Measurements from ENCODE around the gene PJA1.

The PJA1 gene

DNA sequence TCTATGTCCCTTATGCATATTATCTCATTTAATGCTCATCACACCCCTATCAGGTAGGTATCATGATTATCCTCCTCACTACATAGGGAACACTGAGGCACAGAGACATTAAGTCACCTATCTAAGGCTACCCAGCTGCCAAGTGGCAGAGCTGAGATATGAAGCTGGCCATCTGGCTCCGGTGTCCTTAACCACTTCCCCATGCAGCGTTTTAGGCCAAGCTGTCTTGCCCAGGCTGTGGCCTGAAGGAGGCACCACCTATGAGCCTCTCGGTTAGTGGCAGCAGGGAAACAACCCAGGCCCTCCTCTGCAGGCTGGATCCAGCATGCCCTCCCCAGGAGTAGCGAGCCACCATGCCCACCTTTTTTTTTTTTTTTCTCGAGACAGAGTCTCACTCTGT, 16.3 kb downstream of the PJA1 start:
- in situ Hi-C loops (cut with HindIII; ENCODE audit: low pct_ligation_motif_present, low pct_unique_long_range_greater_than_20kb, low sequenced_read_pairs) = no loop called here
- no peak for DNase-seq

- no peak for DNase-seq
- in situ Hi-C loops (cut with HindIII; ENCODE audit: low pct_ligation_motif_present, low pct_unique_long_range_greater_than_20kb, low sequenced_read_pairs) = no loop called here
Observed at GRCh38 chrX:69146739-69147138, 18.5 kb downstream of the PJA1 start.

DNA sequence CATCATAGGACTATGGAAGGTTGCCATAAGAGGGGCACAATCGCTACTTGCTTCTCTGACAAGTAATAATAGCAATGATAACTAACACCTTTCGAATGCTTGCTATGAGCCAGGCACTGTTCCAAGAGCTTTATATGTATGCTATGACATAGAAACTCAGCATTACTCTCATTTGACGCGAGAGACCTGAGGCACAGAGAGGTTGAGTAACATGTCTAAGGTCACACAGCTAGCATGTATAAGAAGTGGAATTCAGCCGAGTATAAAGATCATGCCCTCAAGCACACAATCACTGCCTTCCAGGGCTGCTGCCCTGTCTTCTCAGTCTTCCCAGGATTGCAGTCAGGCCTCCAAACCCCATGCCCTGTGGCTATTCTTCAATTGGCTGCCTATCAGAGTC, 19.5 kb downstream of the PJA1 start:
- no peak for DNase-seq
- in situ Hi-C loops (cut with HindIII; ENCODE audit: low pct_ligation_motif_present, low pct_unique_long_range_greater_than_20kb, low sequenced_read_pairs) = no loop called here

DNA sequence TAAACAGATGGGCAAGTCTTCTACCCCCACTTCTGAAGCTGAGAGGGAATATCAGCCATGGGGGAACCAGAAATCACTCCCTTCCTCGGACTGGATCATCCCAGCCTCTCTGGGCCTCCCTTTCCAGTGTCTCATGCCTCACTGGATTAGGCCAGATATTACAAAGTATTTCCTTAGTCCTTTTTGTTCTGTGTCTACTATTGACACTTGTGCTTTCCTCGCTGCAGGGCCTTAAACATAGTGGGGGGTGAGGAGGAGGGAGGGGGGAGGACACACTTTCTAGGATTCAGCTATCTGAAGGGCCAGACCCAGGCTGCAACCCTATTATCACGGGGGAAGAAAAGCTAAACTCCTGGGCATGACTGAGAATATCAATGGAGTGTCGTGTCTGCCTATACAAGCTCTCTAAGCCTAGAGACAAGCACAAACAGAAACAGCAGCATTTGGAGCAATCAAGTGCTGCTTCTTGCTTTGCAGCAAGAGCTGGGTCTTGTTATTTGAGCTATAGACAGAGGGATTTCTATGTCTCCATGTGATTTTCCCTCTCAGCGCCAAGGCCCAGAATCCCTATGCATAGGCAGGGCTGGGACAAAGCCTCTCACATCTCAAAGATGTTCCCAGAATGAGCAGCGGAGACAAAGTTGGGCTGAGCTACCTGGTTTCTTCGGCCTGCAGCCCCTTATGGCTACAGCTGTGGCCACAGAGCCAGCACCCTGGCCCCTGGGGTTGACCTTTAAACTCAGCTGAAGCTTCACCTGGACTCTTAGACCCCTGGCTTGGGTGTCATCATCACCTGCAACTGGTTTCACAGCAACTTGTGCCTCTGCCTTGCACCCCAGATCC, 20.2 kb downstream of the PJA1 start:
- in situ Hi-C loops (cut with HindIII; ENCODE audit: low pct_ligation_motif_present, low pct_unique_long_range_greater_than_20kb, low sequenced_read_pairs) = no loop called here
- no peak for DNase-seq

GRCh38 chrX:69143530-69143929, 21.7 kb downstream of the PJA1 start:
- in situ Hi-C loops (cut with HindIII; ENCODE audit: low pct_ligation_motif_present, low pct_unique_long_range_greater_than_20kb, low sequenced_read_pairs) = no loop called here
- DNase-seq = no peak

DNA sequence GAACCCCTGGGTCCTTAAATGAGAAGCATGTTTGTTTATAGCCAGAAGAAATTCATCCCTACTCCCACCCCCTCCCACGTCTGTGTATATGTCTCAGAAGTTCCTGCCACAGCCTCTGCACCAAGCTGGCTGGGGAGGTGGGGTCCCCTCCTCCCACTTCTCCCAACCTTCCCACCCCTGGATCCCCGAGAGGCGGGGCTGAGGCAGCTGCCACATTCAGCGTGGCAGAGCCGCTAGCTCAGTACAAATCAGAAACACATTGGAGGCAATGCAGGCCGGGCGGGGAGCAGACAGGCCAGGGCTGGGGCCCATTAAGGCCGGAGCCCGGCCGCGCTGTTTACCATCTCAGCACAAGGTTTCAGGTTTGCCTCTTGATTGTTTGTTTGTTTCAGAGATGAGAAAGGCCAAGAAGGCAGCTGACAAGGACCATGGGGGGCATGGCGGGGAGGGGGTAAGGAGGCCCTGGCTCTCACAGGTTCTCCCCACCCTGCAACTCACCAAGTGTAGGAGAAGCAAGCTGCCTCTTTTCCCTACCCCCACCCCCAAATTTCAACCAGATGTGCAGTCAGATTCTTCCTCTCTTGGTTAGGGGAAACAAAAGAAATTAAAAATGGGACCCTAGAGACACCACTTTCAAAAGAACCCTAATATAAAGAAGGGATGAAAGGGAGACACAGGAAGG, 22.3 kb downstream of the PJA1 start:
- in situ Hi-C loops (cut with HindIII; ENCODE audit: low pct_ligation_motif_present, low pct_unique_long_range_greater_than_20kb, low sequenced_read_pairs) = no loop called here

DNA sequence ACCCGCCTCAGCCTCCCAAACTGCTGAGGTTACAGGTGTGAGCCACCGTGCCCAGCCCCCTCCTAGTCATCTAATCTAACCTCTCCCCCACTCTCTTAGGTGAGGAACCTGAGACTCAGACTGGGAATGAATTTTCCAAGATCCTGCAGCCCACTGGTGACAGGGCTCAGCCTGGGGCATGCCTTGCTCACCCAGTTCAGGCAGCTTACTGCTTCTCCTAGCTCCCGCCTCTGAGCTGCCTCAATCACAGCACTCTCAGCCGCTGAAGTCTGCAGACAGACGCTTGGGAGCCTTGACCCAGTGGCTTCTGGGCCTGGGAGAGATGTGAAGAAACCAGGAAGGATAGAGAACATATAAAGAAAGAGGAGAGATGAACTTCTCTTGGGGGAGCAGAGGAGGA, 24.4 kb downstream of the PJA1 start:
- in situ Hi-C loops (cut with HindIII; ENCODE audit: low pct_ligation_motif_present, low pct_unique_long_range_greater_than_20kb, low sequenced_read_pairs) = no loop called here
- no peak for DNase-seq

More for the DNA sequence above, 22.3 kb downstream of the PJA1 start:
- DNase-seq = no peak

DNA sequence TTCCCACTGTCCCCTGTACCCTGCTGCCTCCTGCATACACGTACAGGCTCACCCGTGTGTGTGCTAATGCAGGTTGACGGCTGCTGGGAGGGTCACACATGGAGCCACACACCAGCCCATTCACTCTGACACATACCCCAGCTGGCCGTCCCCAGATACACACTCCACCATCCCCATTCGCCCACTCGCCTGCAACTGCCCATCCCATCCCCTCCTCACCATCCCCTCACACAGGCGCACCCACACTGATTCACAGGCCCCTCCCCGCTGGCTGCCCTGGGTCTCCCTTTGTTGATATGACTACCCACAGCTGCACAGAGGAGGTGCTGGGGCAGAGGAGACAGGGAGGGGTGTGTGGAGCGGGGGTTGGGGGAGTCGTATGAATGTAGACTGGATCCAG, 25.7 kb downstream of the PJA1 start:
- in situ Hi-C loops (cut with HindIII; ENCODE audit: low pct_ligation_motif_present, low pct_unique_long_range_greater_than_20kb, low sequenced_read_pairs) = no loop called here

GRCh38 chrX:69138512-69138911, 26.7 kb downstream of the PJA1 start:
- in situ Hi-C loops (cut with HindIII; ENCODE audit: low pct_ligation_motif_present, low pct_unique_long_range_greater_than_20kb, low sequenced_read_pairs) = no loop called here
- DNase-seq = no peak

More for the DNA sequence above, 25.7 kb downstream of the PJA1 start:
- no peak for DNase-seq

GRCh38 chrX:69138118-69138390, 27.2 kb downstream of the PJA1 start:
- in situ Hi-C loops (cut with HindIII; ENCODE audit: low pct_ligation_motif_present, low pct_unique_long_range_greater_than_20kb, low sequenced_read_pairs) = no loop called here
- DNase-seq = no peak

- in situ Hi-C loops (cut with HindIII; ENCODE audit: low pct_ligation_motif_present, low pct_unique_long_range_greater_than_20kb, low sequenced_read_pairs) = no loop called here
- DNase-seq = no peak
Observed at GRCh38 chrX:69137371-69138117, 27.7 kb downstream of the PJA1 start.

- in situ Hi-C loops (cut with HindIII; ENCODE audit: low pct_ligation_motif_present, low pct_unique_long_range_greater_than_20kb, low sequenced_read_pairs) = no loop called here
- no peak for DNase-seq
Observed at GRCh38 chrX:69136546-69137331, 28.5 kb downstream of the PJA1 start.

DNA sequence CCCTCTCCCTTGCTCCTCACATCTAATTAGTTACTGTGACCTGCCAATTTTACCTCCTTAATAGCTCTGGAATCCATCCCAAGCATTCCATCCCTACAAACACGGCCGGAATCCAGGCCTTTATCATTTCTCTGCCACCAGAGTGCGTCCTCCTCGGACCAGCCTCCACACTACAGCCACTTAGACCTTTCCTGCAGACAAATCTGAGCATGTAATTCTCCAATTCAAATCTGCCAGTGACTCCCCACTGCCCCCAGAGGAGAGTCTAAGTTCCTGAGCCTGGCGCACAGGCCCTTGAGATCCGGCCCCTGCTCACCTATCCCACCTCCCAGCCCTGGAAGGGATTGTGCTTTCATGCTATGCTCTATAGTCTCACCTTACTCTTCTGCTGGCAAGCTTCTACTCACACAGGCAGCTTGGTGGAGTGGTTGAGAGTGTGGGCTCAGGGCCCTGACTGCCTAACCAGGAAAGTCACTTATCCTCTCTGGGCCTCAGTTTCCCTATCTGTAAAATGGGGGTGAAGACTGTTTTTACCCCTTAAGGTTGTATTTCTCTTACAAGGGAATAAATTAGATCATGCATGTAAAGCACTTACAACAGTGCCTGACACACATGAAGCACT, 31.2 kb downstream of the PJA1 start:
- in situ Hi-C loops (cut with HindIII; ENCODE audit: low pct_ligation_motif_present, low pct_unique_long_range_greater_than_20kb, low sequenced_read_pairs) = no loop called here
- peak; percentile 62 for DNase-seq

GRCh38 chrX:69131886-69132285, 33.4 kb downstream of the PJA1 start:
- in situ Hi-C loops (cut with HindIII; ENCODE audit: low pct_ligation_motif_present, low pct_unique_long_range_greater_than_20kb, low sequenced_read_pairs) = no loop called here
- DNase-seq = no peak

DNA sequence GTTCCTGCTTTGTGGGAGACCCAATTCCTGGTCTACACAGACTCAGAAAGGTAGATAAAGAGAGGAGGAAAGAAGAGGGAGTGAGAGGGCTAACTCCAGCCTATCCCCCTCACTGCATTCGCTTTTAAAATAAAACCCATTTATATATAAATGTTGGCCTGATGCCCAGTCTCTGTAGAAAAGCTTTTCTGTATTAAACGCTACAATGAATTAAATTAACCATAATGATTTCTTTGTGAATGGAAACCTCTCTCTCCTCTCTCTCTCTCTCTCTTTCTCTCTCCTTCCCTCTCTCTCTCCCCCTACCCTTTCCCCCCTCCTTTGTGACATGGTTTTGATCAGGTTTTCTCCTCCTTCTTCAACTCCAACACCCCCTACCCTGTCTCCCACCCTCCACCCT, 34.8 kb downstream of the PJA1 start:
- no peak for DNase-seq
- in situ Hi-C loops (cut with HindIII; ENCODE audit: low pct_ligation_motif_present, low pct_unique_long_range_greater_than_20kb, low sequenced_read_pairs) = no loop called here

DNA sequence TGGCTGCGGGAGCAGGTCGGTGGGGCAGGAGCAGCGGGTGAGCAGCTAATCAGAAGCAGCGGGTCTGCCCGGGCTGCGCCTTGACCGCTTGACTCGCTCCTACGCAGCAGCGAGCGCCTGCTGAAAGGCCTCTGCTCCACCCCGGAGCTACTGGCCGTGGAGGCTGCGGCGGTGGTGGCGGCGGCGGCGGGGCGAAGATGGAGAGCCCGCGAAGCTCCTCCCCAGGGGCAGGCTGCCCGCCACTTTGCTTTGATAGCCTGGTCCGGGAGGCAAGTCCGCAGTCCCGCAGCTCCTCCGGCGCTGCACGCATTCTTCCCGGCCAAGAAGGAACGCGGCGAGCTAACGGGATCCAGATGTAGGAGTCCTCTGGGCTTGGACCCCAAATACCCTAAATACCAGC, 36.7 kb downstream of the PJA1 start:
- in situ Hi-C loops (cut with HindIII; ENCODE audit: low pct_ligation_motif_present, low pct_unique_long_range_greater_than_20kb, low sequenced_read_pairs) = no loop called here
- no peak for DNase-seq

GRCh38 chrX:69127466-69127865, 37.8 kb downstream of the PJA1 start:
- no peak for DNase-seq
- in situ Hi-C loops (cut with HindIII; ENCODE audit: low pct_ligation_motif_present, low pct_unique_long_range_greater_than_20kb, low sequenced_read_pairs) = no loop called here

DNA sequence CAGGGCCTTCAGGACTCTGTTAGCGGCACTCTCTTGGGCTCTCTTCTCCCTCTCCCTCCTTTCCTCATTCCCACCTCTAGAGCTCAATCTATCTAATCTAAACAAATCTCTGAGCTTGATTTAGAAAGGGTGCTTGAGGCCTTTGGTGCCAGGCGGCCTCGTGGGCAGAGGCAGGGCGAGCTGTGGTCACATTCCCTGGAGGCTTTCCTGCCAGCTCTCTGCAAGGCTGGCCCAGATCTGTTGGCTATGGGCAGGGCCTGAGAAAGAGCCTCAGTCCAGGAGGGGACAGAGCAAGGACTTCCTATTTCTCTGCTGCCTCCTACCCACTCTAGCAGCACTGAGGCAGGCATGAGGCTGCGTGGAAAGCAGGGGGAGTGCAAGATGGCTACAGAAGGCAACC, 38.6 kb downstream of the PJA1 start:
- DNase-seq = no peak
- in situ Hi-C loops (cut with HindIII; ENCODE audit: low pct_ligation_motif_present, low pct_unique_long_range_greater_than_20kb, low sequenced_read_pairs) = no loop called here

DNA sequence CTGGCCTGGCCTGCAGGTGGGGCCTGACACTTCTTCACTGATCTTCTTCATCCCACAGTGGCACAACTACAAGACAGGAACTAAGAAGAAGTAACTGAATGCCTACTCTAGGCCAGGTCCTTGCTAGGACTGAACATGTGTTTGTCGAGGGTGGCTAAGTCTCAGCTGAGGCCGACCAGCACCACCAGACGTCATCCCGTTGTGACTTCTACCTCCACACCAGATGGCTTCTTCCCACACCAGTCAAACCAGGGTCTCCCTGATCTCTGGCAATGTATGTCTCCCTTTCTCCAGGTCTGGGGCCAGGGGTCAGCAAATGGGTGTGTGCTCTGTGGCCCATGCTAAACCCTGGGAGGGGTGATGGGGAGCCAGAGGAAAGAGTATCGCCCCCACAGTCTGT, 40.2 kb downstream of the PJA1 start:
- no peak for DNase-seq
- in situ Hi-C loops (cut with HindIII; ENCODE audit: low pct_ligation_motif_present, low pct_unique_long_range_greater_than_20kb, low sequenced_read_pairs) = no loop called here
